Measurements from ENCODE around the gene LPGAT1.

- TF ChIP-seq CTCF (conservative IDR thresholded peaks at IDR 0.05) (no peak), EZH2 (IDR thresholded peaks at IDR 0.05; ENCODE audit: low read depth) (no peak)
These were observed 45.0 kb upstream of the LPGAT1 start for GRCh38 chr1:211875541-211875940.

Data from PC-9 (cell line).